HS-5 (cell line): ENCODE data around the gene CTNNA3.

Experiments
- DNase-seq: peaks from one replicate; pipeline ENCODE4 v3.0.0-alpha.2; 2012; ENCODE audit warnings: low read depth

CTNNA3 gene

GRCh38 chr10:67114945-67115344 lies 581.0 kb downstream of the CTNNA3 start:
- DNase-seq: no peak

- DNase-seq: no peak
These were observed 583.2 kb downstream of the CTNNA3 start for GRCh38 chr10:67112765-67113164.

GRCh38 chr10:67110286-67110685 lies 585.7 kb downstream of the CTNNA3 start:
- no peak for DNase-seq

GRCh38 chr10:67107670-67108069 lies 588.3 kb downstream of the CTNNA3 start:
- DNase-seq: no peak

GRCh38 chr10:67100951-67101350 lies 595.0 kb downstream of the CTNNA3 start:
- no peak for DNase-seq

GRCh38 chr10:67098461-67098860 lies 597.5 kb downstream of the CTNNA3 start:
- no peak for DNase-seq

- DNase-seq: no peak
These were observed 600.5 kb downstream of the CTNNA3 start for GRCh38 chr10:67095531-67095930.

- no peak for DNase-seq
These were observed 608.0 kb downstream of the CTNNA3 start for GRCh38 chr10:67088036-67088435.

GRCh38 chr10:67087135-67087425 lies 608.9 kb downstream of the CTNNA3 start:
- DNase-seq: no peak

- DNase-seq: no peak
These were observed 609.5 kb downstream of the CTNNA3 start for GRCh38 chr10:67086327-67087134.

GRCh38 chr10:67079126-67079525 lies 616.9 kb downstream of the CTNNA3 start:
- DNase-seq: no peak

- no peak for DNase-seq
These were observed 618.6 kb downstream of the CTNNA3 start for GRCh38 chr10:67077376-67077775.

- DNase-seq: no peak
These were observed 619.9 kb downstream of the CTNNA3 start for GRCh38 chr10:67076144-67076543.

GRCh38 chr10:67075491-67075971 lies 620.5 kb downstream of the CTNNA3 start:
- DNase-seq: no peak

- no peak for DNase-seq
These were observed 623.3 kb downstream of the CTNNA3 start for GRCh38 chr10:67072654-67073053.

- DNase-seq: no peak
These were observed 645.6 kb downstream of the CTNNA3 start for GRCh38 chr10:67050415-67050814.

- no peak for DNase-seq
These were observed 646.0 kb downstream of the CTNNA3 start for GRCh38 chr10:67049988-67050387.

GRCh38 chr10:67046507-67046906 lies 649.5 kb downstream of the CTNNA3 start:
- no peak for DNase-seq

- DNase-seq: no peak
These were observed 650.6 kb downstream of the CTNNA3 start for GRCh38 chr10:67045404-67045803.

- DNase-seq: no peak
These were observed 653.0 kb downstream of the CTNNA3 start for GRCh38 chr10:67043041-67043440.

GRCh38 chr10:67036808-67037207 lies 659.2 kb downstream of the CTNNA3 start:
- no peak for DNase-seq

- DNase-seq: no peak
These were observed 662.1 kb downstream of the CTNNA3 start for GRCh38 chr10:67033878-67034277.

- DNase-seq: no peak
These were observed 673.9 kb downstream of the CTNNA3 start for GRCh38 chr10:67022099-67022498.

GRCh38 chr10:67017218-67017617 lies 678.8 kb downstream of the CTNNA3 start:
- DNase-seq: no peak
